Skeletal muscle tissue (tissue), 4 donors: Measurements from ENCODE around the gene ATP1B1. TPM values are rescaled to one million over a fixed set of nuclear protein-coding genes. Genes with fewer than 3 reads are reported as not detected.

Experiments
- H3K27ac ChIP-seq: one replicate; pipeline ENCODE4 v1.7.0; 2013; ENCODE audit warnings: mild to moderate bottlenecking, low read depth, low read length, inconsistent platforms
- H3K27me3 ChIP-seq, 3 donors: one replicate each; pipeline ENCODE4 v1.7.0; 2013; ENCODE audit warnings: low read length in 3 of 3; ENCODE audit not compliant: control insufficient read depth in 3 of 3, insufficient read depth in 3 of 3
- H3K36me3 ChIP-seq, 3 donors: one replicate each; pipeline ENCODE4 v1.7.0; 2013; ENCODE audit warnings: low read length in 3 of 3; ENCODE audit not compliant: control insufficient read depth in 3 of 3, insufficient read depth in 3 of 3
- H3K4me1 ChIP-seq, 3 donors: one replicate each; pipeline ENCODE4 v1.7.0; 2013; ENCODE audit warnings: low read length in 3 of 3, mild to moderate bottlenecking in 3 of 3; ENCODE audit not compliant: control insufficient read depth in 3 of 3, insufficient read depth in 3 of 3
- H3K4me3 ChIP-seq, 3 donors: one replicate each; pipeline ENCODE4 v1.7.0; 2013; ENCODE audit warnings: low read length in 3 of 3
- H3K9ac ChIP-seq, 3 donors: one replicate each; pipeline ENCODE4 v1.7.0; 2013; ENCODE audit warnings: low read length in 3 of 3, mild to moderate bottlenecking in 3 of 3, moderate library complexity in 2 of 3, low read depth in 1 of 3
- H3K9me3 ChIP-seq, 3 donors: one replicate each; pipeline ENCODE4 v1.7.0; 2013; ENCODE audit warnings: low read length in 3 of 3; ENCODE audit not compliant: control insufficient read depth in 3 of 3
- total RNA-seq: library from RNA; depleted of rRNA; stranded (reverse); fragments of >200 nt; gene quantifications from one replicate; pipeline ENCODE4 v1.2.3, GENCODE V29; 2014
- donor health status: Osteomylitis.

Gene ATP1B1
- total RNA-seq, 1 donor from 2014 or later: 16.7 TPM

GRCh38 chr1:169144941-169145626 is 38.6 kb downstream of the ATP1B1 start:
- no peaks in the 10 kb centered on the region for H3K36me3 ChIP-seq
- no peaks in the 10 kb centered on the region for H3K9me3 ChIP-seq
- H3K27me3 ChIP-seq: no peaks in the 10 kb centered on the region
- no peak overlapping the region for H3K4me3 ChIP-seq
- H3K9ac ChIP-seq: no peak overlapping the region
- H3K4me1 ChIP-seq: peaks cover 2 to 5% (median 4%) of the 10 kb centered on the region in 3 donors
- H3K27ac ChIP-seq: peak overlapping the region; percentile 4

GRCh38 chr1:169146576-169147214 is 40.2 kb downstream of the ATP1B1 start:
- Histone ChIP-seq H3K9me3 (no peaks in the 10 kb centered on the region), H3K4me1 (peaks cover 2 to 5% (median 4%) of the 10 kb centered on the region in 3 donors), H3K27me3 (no peaks in the 10 kb centered on the region), H3K36me3 (no peaks in the 10 kb centered on the region), H3K27ac (no peak overlapping the region), H3K4me3 (no peak overlapping the region), H3K9ac (no peak overlapping the region)

DNA sequence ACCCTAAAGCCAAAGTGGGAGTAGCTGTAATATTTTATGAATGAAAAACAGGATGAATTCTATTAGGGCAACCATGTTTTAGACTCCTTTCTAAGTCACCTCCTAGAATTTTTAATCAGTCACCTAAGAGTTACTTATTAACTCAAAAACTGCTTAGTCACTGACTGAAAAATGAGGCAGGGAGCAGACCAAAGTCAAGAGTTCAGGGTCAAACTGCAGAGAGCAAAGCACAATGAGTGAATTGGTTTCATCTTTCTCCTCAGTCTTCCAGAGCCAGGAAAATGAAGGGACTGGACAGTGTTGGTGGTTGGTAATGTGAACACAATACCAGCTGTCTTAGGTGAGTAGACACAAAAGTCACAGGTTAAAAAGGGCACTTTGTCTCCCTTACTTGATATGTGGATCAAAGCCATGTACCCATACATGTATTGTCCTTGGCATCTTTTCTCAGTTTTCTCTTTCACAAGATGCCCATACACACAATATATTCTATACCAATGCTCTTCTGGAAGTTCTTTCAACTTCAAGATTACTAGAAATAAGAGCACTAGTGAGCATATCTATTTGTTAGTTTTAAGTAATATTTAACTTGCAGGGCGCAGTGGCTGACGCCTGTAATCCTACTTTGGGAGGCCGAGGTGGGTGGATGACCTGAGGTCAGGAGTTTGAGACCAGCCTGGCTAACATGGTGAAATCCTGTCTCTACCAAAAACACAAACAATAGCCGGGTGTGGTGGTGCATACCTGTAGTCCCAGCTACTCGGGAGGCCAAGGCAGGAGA is 42.2 kb downstream of the ATP1B1 start:
- Histone ChIP-seq H3K4me3 (no peak overlapping the region), H3K36me3 (no peaks in the 10 kb centered on the region), H3K27ac (peak overlapping the region; percentile 1), H3K27me3 (no peaks in the 10 kb centered on the region), H3K4me1 (peaks cover 0 to 5% (median 4%) of the 10 kb centered on the region in 3 donors), H3K9me3 (no peaks in the 10 kb centered on the region), H3K9ac (no peak overlapping the region)

GRCh38 chr1:169149555-169150286 is 43.2 kb downstream of the ATP1B1 start:
- Histone ChIP-seq H3K27me3 (no peaks in the 10 kb centered on the region), H3K36me3 (no peaks in the 10 kb centered on the region), H3K9ac (no peak overlapping the region), H3K9me3 (no peaks in the 10 kb centered on the region), H3K4me1 (peaks cover 0 to 4% (median under 1%) of the 10 kb centered on the region in 3 donors), H3K27ac (no peak overlapping the region), H3K4me3 (no peak overlapping the region)

- Histone ChIP-seq H3K9me3 (no peaks in the 10 kb centered on the region), H3K4me1 (no peaks in the 10 kb centered on the region), H3K9ac (no peak overlapping the region), H3K27ac (no peak overlapping the region), H3K27me3 (no peaks in the 10 kb centered on the region), H3K36me3 (no peaks in the 10 kb centered on the region), H3K4me3 (no peak overlapping the region)
Observed at GRCh38 chr1:169150641-169151337, 44.3 kb downstream of the ATP1B1 start.

GRCh38 chr1:169151338-169151837 is 44.9 kb downstream of the ATP1B1 start:
- Histone ChIP-seq H3K4me3 (no peak overlapping the region), H3K27me3 (no peaks in the 10 kb centered on the region), H3K27ac (no peak overlapping the region), H3K9ac (no peak overlapping the region), H3K36me3 (no peaks in the 10 kb centered on the region), H3K4me1 (no peaks in the 10 kb centered on the region), H3K9me3 (no peaks in the 10 kb centered on the region)

DNA sequence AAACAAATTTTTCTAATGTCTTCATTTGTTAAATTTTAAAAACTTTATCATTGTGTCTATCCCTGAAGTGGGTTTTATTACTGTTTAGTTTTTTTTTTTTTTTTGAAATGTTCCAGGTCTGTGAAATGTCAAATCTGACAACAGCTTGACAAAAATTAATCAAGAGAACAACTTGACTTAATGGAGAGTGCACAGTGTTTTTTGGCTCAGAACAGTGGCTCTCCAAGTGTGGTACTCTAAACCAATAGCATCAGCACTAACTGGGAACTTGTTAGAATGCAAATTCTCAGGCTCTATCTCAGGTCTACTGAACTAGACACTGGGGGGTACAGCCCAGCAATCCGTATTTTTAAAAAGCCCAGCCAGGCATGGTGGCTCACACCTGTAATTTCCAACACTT is 49.2 kb downstream of the ATP1B1 start:
- no peak overlapping the region for H3K4me3 ChIP-seq
- no peaks in the 10 kb centered on the region for H3K27me3 ChIP-seq
- no peaks in the 10 kb centered on the region for H3K9me3 ChIP-seq
- no peak overlapping the region for H3K9ac ChIP-seq
- no peak overlapping the region for H3K27ac ChIP-seq
- no peaks in the 10 kb centered on the region for H3K36me3 ChIP-seq
- no peaks in the 10 kb centered on the region for H3K4me1 ChIP-seq

DNA sequence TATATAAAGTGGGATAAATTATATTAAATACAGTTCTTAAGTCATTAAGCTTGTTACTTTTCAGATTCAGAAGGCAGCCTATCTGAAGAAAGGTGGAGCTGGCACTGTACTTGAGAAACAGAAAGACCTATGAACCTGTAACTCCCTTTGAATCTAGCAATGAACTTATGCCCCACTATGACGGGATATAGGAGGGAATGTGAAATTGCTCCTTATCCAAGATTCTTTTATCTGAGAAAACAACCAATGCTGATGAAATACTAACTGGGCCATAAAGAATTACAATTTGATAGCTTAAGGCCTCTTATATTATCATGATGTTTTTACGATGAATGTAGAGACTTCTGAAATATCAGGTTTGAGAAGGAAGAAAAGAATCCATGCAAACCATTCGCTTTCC is 50.1 kb downstream of the ATP1B1 start:
- Histone ChIP-seq H3K27ac (no peak overlapping the region), H3K9me3 (no peaks in the 10 kb centered on the region), H3K4me3 (no peak overlapping the region), H3K27me3 (no peaks in the 10 kb centered on the region), H3K9ac (no peak overlapping the region), H3K36me3 (no peaks in the 10 kb centered on the region), H3K4me1 (peaks cover 0 to 3% (median 0%) of the 10 kb centered on the region in 3 donors)

DNA sequence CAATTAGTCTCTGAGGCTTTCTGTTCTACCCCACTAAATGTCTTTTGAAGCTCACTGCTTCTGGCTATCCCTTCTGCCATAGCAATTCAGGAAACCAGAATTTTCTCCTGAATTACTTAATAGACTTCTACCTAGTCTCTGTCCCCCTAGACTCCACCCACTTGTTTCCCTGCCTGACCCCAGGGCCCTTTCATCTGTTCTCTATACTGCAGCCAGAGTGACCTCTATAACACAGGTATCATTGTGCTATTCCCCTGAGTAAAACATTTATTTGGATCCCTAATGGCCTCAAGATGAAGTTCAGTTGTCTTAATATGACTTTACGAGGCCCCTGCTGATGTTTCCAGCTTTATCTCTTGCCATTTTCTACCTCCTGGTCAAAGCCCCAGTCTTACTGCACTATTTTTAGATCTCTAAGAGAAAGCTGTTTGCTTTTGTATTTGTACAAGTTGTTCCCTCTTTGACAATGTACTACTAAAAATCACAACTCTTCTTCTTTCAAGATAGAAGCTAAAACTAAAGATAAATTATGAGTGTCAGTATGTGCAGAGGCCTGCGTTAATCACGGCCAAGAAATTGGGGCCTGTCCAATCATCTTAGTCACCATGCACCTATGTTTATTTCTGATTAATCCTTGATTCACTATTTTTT is 54.5 kb downstream of the ATP1B1 start:
- no peak overlapping the region for H3K27ac ChIP-seq
- H3K4me3 ChIP-seq: no peak overlapping the region

More for the DNA sequence above, 54.5 kb downstream of the ATP1B1 start:
- no peak overlapping the region for H3K9ac ChIP-seq
- peaks cover 0 to 3% (median 0%) of the 10 kb centered on the region in 3 donors for H3K4me1 ChIP-seq
- H3K36me3 ChIP-seq: no peaks in the 10 kb centered on the region
- H3K27me3 ChIP-seq: no peaks in the 10 kb centered on the region
- H3K9me3 ChIP-seq: no peaks in the 10 kb centered on the region
